ENCODE measurements around the gene POU2AF1. TPM values are rescaled to one million over a fixed set of nuclear protein-coding genes. Genes with fewer than 3 reads are reported as not detected.

Gene POU2AF1
- total and polyA plus RNA-seq, 2 of the 13 experiments (the other 11 are each of a cell fraction or from before 2014, with no cell fraction given), result 1.9 to 3.6 TPM

GRCh38 chr11:111356660-111357048 lies 22.4 kb downstream of the POU2AF1 start:
- WGBS (ENCODE audit: low lambda C conversion rate), result 90% methylated on average over 3 of the region's 3 CpGs
- Histone ChIP-seq H3K9ac (ENCODE audit: insufficient read depth, low read depth, low read length) (no peak overlapping the region), H3K27ac (ENCODE audit: extremely low read length, insufficient read depth, low read length) (peak overlapping the region; percentile 98), H2AFZ (ENCODE audit: low read length) (no peak overlapping the region), H3K9me3 (ENCODE audit: low read length) (no peaks in the 10 kb centered on the region), H3K4me1 (ENCODE audit: insufficient read depth, low read length) (peaks cover 100% of the 10 kb centered on the region), H4K20me1 (ENCODE audit: insufficient read depth, low read length) (no peaks in the 10 kb centered on the region), H3K79me2 (ENCODE audit: insufficient read depth, low read length) (no peaks in the 10 kb centered on the region), H3K27me3 (ENCODE audit: control insufficient read depth in 1 of 2, insufficient read depth in 2 of 2, low read length in 2 of 2) (no peaks in the 10 kb centered on the region), H3K4me2 (ENCODE audit: low read depth, low read length) (no peak overlapping the region), H3K4me3 (replicated peaks in 1 of 3; ENCODE audit: insufficient read depth in 1 of 3, low read depth in 2 of 3, low read length in 3 of 3) (no peak overlapping the region), H3K36me3 (replicated peaks in 1 of 2; ENCODE audit: control insufficient read depth in 1 of 2, insufficient read depth in 2 of 2, low read length in 2 of 2) (no peaks in the 10 kb centered on the region)
- TF ChIP-seq SIX1 (CRISPR knock-in tag; IDR thresholded peaks at IDR 0.05; ENCODE audit: borderline replicate concordance) (no peak), ZNF629 (CRISPR knock-in tag; conservative IDR thresholded peaks at IDR 0.05) (peak; percentile 93), CHD4 (IDR thresholded peaks at IDR 0.05; ENCODE audit: borderline replicate concordance, low read length) (peak; percentile 62; the same call in 1 of the 2 replicates), ZMYM3 (CRISPR knock-in tag; IDR thresholded peaks at IDR 0.05) (peak; percentile 51; the same call in 1 of the 2 replicates), ZBTB43 (CRISPR knock-in tag; conservative IDR thresholded peaks at IDR 0.05) (no peak), TFDP1 (CRISPR knock-in tag; IDR thresholded peaks at IDR 0.05; ENCODE audit: borderline replicate concordance) (0 out of 2 replicates have a peak, but pooled peaks have one; percentile 4), RCOR2 (CRISPR knock-in tag; IDR thresholded peaks at IDR 0.05) (peak; percentile 26; the same call in 1 of the 2 replicates), HOMEZ (CRISPR knock-in tag; IDR thresholded peaks at IDR 0.05; ENCODE audit: low read depth) (no peak)
- ChIA-PET CTCF (ENCODE audit: low intra/inter-chr PET ratio, low total read pairs) (no interaction called here), POLR2A (interaction anchor here (1.8 to 12.2 kb wide), 2 partner anchors 23 to 57 kb away, joined by 6 to 197 read pairs; no protein-coding TSS in a partner anchor)
- in situ Hi-C loops (cut with HindIII; ENCODE audit: extremely low pct_ligation_motif_present, low pct_unique_long_range_greater_than_20kb), result loop anchor here (5.0 kb wide), 1 partner anchor 59 kb away; the partner anchor contains the start of gene POU2AF3
- intact Hi-C loops (cut with micrococcal nuclease; ENCODE audit: unreplicated experiment), result no loop called here
- no peak for DNase-seq (ENCODE audit: low spot score)
- no peak for ATAC-seq
- no peak for FAIRE-seq
- BruUV-seq (replicated peaks), result no TSS peak
